Activated CD8-positive, alpha-beta memory T cell treated with anti-CD3 and anti-CD28 coated beads, Interleukin-2, amount 10 ng/mL, durations not matched to agents 7 days and 5 days (primary cell): ENCODE results near the gene JAM3. TPM values are rescaled to one million over a fixed set of nuclear protein-coding genes. Genes with fewer than 3 reads are reported as not detected.

Experiments used
- ATAC-seq: fragments of 150-1000 bp; cut with Tn5 transposase; one replicate; pipeline ENCODE4 v1.10.0; 2021; ENCODE audit warnings: moderate library complexity
- CTCF ChIA-PET: fragments of 350-600 bp; sonication (Branson Sonifier 250); formaldehyde crosslinking; loops from one replicate; lab custom pipeline; 2021; ENCODE audit warnings: antibody characterized with exemption; lab: Charles Lee
- DNase-seq: peaks from one replicate; pipeline ENCODE4 v3.0.0-alpha.2; 2020
- H3K27ac Mint-ChIP-seq: one replicate; pipeline ENCODE4 v1.8.0; 2021; ENCODE audit warnings: mild to moderate bottlenecking, mixed read lengths
- H3K27me3 Mint-ChIP-seq: one replicate; pipeline ENCODE4 v1.8.0; 2021; ENCODE audit warnings: mixed read lengths
- H3K36me3 Mint-ChIP-seq: one replicate; pipeline ENCODE4 v1.8.0; 2021; ENCODE audit warnings: mild to moderate bottlenecking, mixed read lengths
- H3K4me1 Mint-ChIP-seq: one replicate; pipeline ENCODE4 v1.8.0; 2021; ENCODE audit warnings: mixed read lengths
- H3K4me3 Mint-ChIP-seq: one replicate; pipeline ENCODE4 v1.8.0; 2021; ENCODE audit warnings: mild to moderate bottlenecking, moderate library complexity, mixed read lengths
- H3K9me3 Mint-ChIP-seq: one replicate; pipeline ENCODE4 v1.8.0; 2022; ENCODE audit warnings: low read depth, mixed read lengths
- total RNA-seq, 2 experiments: library from RNA; stranded (reverse); gene quantifications; one replicate each; pipeline ENCODE4 v1.2.3, GENCODE V29; 2021

The JAM3 gene
- total RNA-seq, 2 experiments from 2014 or later, result 3.2 to 4.4 TPM

- DNase-seq, result no peak
- Mint-ChIP-seq H3K9me3 (no peaks in the 10 kb centered on the region), H3K36me3 (peaks cover 3% of the 10 kb centered on the region), H3K27ac (no peak overlapping the region), H3K4me1 (peaks cover 16% of the 10 kb centered on the region), H3K4me3 (no peak overlapping the region), H3K27me3 (peaks cover 34% of the 10 kb centered on the region)
- CTCF ChIA-PET, result interaction anchor here (1.2 to 2.2 kb wide), 2 partner anchors 45 to 86 kb away, joined by 3 to 8 read pairs; no protein-coding TSS in a partner anchor
- ATAC-seq, result no peak
These were observed 15.6 kb upstream of the JAM3 start for GRCh38 chr11:134052988-134053945.

DNA sequence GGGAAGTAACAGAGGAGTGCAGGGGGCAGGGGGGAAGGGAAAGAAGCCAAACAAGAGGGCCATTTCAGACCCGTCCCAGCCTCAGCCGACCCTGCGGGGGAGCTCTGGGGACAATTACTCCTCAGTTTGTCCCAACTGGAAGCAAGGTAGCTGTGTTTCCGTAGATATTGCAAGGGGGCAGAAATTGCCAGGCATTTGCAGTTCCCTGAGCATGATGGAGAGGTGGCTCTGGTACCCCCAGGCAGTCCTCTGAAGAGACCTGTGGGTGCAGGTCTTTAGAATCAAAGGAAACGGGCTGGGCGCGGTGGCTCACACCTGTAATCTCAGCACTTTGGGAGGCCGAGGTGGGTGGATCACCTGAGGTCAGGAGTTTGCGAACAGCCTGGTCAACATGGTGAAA lies 13.8 kb upstream of the JAM3 start:
- CTCF ChIA-PET, result interaction anchor here (0.6 to 2.2 kb wide), 3 partner anchors 14 to 180 kb away, joined by 3 to 8 read pairs (median 4); partner anchors contain the start of gene JAM3

GRCh38 chr11:134060316-134060715 lies 8.6 kb upstream of the JAM3 start:
- peaks cover 3% of the 10 kb centered on the region for H3K36me3 Mint-ChIP-seq
- CTCF ChIA-PET, result interaction anchor here (0.8 to 3.0 kb wide), 5 partner anchors 9 to 82 kb away, joined by 3 to 17 read pairs (median 8); partner anchors contain the start of gene JAM3
- ATAC-seq (no peak), DNase-seq (peak; percentile 12)
- no peaks in the 10 kb centered on the region for H3K9me3 Mint-ChIP-seq
- no peak overlapping the region for H3K27ac Mint-ChIP-seq
- H3K4me1 Mint-ChIP-seq, result peaks cover 29% of the 10 kb centered on the region
- peaks cover 67% of the 10 kb centered on the region for H3K27me3 Mint-ChIP-seq
- no peak overlapping the region for H3K4me3 Mint-ChIP-seq

More for the DNA sequence above, 13.8 kb upstream of the JAM3 start:
- DNase-seq, result no peak
- no peaks in the 10 kb centered on the region for H3K9me3 Mint-ChIP-seq
- peaks cover 28% of the 10 kb centered on the region for H3K4me1 Mint-ChIP-seq
- H3K4me3 Mint-ChIP-seq, result no peak overlapping the region
- H3K27me3 Mint-ChIP-seq, result peaks cover 37% of the 10 kb centered on the region
- peaks cover 3% of the 10 kb centered on the region for H3K36me3 Mint-ChIP-seq
- no peak overlapping the region for H3K27ac Mint-ChIP-seq
- no peak for ATAC-seq

DNA sequence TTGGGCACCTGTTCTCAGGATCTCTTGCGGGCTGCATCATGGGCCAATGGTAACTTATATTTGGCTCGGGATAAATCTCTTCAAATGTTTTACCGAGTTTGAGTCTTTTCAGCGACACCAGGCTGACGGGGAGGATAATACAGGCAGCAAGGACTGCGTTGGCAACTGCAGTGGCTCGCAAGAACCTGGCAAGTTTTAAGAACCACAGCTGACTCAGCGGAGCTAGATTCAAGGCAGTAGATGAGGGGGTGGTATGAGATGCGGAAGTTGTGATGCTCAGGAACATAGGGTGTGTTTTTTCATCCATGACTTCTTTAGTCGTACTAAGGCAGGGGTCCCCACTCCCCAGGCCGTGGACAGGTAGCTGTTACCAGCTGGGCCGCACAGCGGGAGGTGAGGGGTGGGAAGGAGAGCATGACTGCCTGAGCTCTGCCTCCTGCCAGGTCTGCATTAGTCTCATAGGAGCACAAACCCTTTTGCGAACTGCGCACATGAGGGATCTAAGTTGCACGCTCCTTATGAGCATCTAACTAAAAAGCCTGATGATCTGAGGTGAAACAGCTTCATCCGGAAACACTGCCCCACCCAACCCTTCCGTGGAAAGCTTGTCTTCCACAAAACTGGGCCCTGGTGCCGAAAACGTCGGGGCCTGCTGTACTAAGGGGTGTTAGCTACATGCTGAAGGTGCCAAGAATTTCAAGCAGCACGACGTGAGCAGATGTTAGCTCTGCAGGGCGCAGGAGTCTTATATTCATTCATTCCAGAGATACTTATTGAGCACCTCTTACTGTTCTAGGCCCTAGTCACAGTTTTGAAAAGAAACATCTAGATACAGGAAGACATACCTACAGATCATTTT lies 6.4 kb upstream of the JAM3 start:
- no peak overlapping the region for H3K27ac Mint-ChIP-seq
- peaks cover 3% of the 10 kb centered on the region for H3K36me3 Mint-ChIP-seq
- H3K4me1 Mint-ChIP-seq, result peaks cover 27% of the 10 kb centered on the region
- CTCF ChIA-PET, result interaction anchor here (1.1 to 2.5 kb wide), 6 partner anchors 7 to 166 kb away, joined by 3 to 12 read pairs (median 3); partner anchors contain the start of gene JAM3
- no peaks in the 10 kb centered on the region for H3K9me3 Mint-ChIP-seq
- peaks cover 72% of the 10 kb centered on the region for H3K27me3 Mint-ChIP-seq
- H3K4me3 Mint-ChIP-seq, result no peak overlapping the region
- no peak for ATAC-seq
- DNase-seq, result peak; percentile 27

DNA sequence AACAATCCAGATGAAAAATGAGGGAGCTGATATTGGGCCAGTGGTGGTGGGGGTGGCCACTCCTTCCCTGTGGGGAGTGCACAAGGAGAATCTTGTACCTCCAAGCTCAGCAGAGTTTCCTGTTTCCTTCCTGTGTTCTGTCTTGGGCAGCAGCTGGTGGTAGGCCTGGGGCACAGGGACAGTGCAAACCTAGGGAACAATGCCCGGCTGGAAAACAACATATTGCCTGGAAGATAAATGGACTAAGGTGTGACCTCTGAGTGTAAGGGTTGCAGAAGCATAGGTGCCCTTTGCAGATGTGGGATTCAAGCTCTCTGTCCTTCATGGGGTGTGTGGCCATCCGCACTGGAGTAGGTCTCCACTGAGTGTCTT lies 5.8 kb upstream of the JAM3 start:
- DNase-seq (peak; percentile 16), ATAC-seq (no peak)
- CTCF ChIA-PET, result interaction anchor here (1.2 to 2.5 kb wide), 4 partner anchors 12 to 166 kb away, joined by 3 to 12 read pairs (median 3); no protein-coding TSS in a partner anchor
- Mint-ChIP-seq H3K27ac (no peak overlapping the region), H3K27me3 (peaks cover 70% of the 10 kb centered on the region), H3K9me3 (no peaks in the 10 kb centered on the region), H3K36me3 (peaks cover under 1% of the 10 kb centered on the region), H3K4me1 (peaks cover 20% of the 10 kb centered on the region), H3K4me3 (no peak overlapping the region)

DNA sequence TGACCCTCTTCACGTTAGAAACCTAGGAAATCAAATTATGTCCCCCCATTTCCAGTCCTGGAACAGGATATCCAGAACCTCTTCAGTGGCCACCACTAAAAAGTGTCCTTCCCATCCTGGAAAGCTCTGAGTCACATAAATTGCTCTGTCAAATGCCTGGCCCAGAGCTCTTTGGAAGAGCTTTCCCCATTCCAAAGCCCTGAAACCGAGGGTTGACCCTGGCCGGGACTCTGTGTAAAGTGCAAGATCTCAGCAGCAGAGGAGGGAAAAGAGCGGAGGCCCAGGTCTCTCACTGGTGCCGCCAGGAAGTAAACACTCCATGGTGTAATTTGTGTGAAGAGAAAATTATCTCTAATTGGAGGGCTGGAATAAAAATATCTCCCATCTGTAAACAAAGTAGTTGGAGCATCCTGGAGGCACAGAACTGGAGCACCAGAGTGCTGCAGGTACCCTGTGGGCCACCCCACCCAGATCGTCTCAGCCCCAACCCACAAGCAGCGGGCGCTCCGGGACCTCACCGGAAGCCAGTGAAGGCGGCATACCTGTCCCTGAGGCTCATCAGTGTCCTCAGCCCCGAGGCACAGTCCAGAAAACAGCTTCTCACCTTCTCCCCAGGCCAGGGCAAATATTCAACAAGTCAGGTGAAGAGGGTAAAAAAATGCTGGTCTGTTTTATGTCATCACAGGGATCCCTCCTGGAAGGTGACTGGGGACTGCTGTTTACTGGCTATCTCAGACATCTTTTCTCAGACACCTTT lies 4.7 kb upstream of the JAM3 start:
- DNase-seq (no peak), ATAC-seq (no peak)
- Mint-ChIP-seq H3K36me3 (peaks cover 2% of the 10 kb centered on the region), H3K27me3 (peaks cover 70% of the 10 kb centered on the region), H3K27ac (no peak overlapping the region), H3K9me3 (no peaks in the 10 kb centered on the region), H3K4me1 (peaks cover 17% of the 10 kb centered on the region), H3K4me3 (no peak overlapping the region)
- CTCF ChIA-PET, result no interaction called here

DNA sequence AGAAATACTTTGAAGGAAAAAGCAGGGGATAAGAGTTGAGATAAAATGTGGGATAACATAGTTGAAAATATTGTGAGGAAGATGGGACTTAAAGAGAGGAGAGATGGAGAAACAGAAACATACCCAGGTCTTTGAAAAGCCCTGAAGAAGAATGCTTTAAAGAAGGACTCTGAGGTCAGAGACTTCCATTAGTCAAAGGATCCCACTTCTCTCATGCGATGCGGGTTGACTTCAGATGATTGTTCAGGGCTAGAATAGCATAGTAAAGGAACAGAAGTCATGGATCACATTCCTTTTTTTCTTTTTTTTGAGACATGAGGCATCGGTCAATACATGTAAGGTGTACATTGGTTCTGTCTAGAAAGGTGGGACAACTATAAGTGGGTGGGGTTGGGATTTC lies 3.5 kb upstream of the JAM3 start:
- H3K4me1 Mint-ChIP-seq, result peaks cover 20% of the 10 kb centered on the region
- no peak overlapping the region for H3K27ac Mint-ChIP-seq
- CTCF ChIA-PET, result interaction anchor here (4.4 kb wide), 1 partner anchor 15 kb away, joined by 26 read pairs; no protein-coding TSS in a partner anchor
- H3K27me3 Mint-ChIP-seq, result peaks cover 66% of the 10 kb centered on the region
- DNase-seq (no peak), ATAC-seq (no peak)
- no peak overlapping the region for H3K4me3 Mint-ChIP-seq
- no peaks in the 10 kb centered on the region for H3K9me3 Mint-ChIP-seq
- H3K36me3 Mint-ChIP-seq, result peaks cover 2% of the 10 kb centered on the region

GRCh38 chr11:134066943-134067885 lies 1.7 kb upstream of the JAM3 start:
- ATAC-seq, result no peak
- no peaks in the 10 kb centered on the region for H3K9me3 Mint-ChIP-seq
- peaks cover 2% of the 10 kb centered on the region for H3K36me3 Mint-ChIP-seq
- no peak overlapping the region for H3K4me3 Mint-ChIP-seq
- H3K4me1 Mint-ChIP-seq, result peaks cover 24% of the 10 kb centered on the region
- no peak overlapping the region for H3K27ac Mint-ChIP-seq
- DNase-seq, result no peak
- H3K27me3 Mint-ChIP-seq, result peaks cover 64% of the 10 kb centered on the region
- CTCF ChIA-PET, result interaction anchor here (1.1 to 4.4 kb wide), 2 partner anchors 10 to 17 kb away, joined by 3 to 26 read pairs; no protein-coding TSS in a partner anchor

DNA sequence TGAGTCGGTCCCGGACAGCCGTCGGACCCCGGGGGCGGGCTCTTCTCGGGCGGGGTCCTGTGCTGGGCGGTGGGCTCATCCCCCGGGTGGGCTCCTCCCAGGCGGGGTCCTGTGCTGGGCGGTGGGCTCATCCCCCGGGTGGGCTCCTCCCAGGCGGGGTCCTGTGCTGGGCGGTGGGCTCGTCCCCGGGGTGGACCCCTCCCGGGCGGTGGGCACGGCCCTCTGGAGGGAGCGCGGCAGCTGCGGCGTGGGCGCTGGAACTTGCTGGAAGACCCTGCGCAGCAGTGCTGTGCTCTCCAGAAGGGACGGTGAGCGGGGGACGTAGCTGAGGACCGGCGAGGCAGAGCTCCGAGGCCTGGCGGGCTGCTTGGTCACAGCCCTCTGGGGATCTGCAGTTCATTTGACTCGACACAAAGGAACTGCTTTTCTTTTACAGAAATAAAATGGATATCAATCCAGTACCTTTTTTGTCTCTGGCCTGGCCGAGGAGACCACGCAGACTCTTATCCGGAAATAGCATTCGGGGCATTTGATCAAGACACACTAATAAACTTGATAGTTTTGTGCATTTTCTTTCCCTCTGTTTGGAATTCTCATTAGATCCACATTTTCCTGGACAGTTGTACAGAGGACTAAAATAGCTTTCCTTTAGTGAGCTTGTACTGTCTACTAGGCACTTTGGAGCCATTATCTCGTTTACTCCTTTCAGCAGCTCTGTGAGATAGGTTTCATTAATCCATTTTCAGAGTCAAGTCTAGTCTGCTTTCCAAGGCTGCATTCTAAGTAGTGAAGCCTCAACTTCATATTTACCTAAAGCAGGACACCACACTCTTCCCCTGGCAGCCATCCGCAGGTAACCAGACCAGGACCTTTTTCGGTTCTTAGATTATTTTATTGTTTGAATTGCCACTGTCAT lies 812 bp downstream of the JAM3 start:
- no peak for DNase-seq
- Mint-ChIP-seq H3K4me1 (peaks cover 18% of the 10 kb centered on the region), H3K27ac (no peak overlapping the region), H3K9me3 (no peaks in the 10 kb centered on the region), H3K27me3 (peaks cover 69% of the 10 kb centered on the region), H3K4me3 (peak overlapping the region; percentile 56), H3K36me3 (peaks cover 2% of the 10 kb centered on the region)
- ATAC-seq, result no peak
- CTCF ChIA-PET, result interaction anchor here (0.7 to 4.4 kb wide), 7 partner anchors 9 to 121 kb away, joined by 3 to 26 read pairs (median 3); no protein-coding TSS in a partner anchor

DNA sequence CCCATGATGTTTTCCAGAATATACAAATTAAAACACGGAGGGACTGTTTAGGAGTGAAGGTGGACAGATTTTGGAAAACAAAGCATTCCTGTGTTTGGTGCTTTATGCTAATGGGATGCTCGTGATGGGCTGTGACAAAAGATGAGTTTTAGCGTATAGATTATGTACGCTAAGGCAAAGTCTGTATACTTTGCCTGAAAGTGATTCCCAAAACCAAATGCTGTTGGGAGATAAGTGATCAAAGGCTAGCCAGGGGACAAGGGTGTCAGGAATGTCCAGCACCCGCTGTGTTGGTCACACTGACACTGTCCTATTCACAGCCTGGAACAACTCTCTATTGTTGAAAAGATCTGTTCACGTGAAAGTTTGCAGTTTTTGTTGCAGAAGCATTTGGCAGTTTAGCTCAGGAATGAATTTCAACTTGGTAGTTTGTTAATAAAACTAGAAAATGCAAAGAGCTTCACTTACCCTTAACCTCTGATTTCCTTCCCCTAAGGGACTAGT lies 1.5 kb downstream of the JAM3 start:
- H3K4me3 Mint-ChIP-seq, result peak overlapping the region; percentile 2
- CTCF ChIA-PET, result interaction anchor here (1.4 to 2.4 kb wide), 2 partner anchors 9 to 11 kb away, joined by 4 to 9 read pairs; no protein-coding TSS in a partner anchor
- peaks cover 18% of the 10 kb centered on the region for H3K4me1 Mint-ChIP-seq
- ATAC-seq, result no peak
- H3K27me3 Mint-ChIP-seq, result peaks cover 69% of the 10 kb centered on the region
- no peak overlapping the region for H3K27ac Mint-ChIP-seq
- peaks cover 2% of the 10 kb centered on the region for H3K36me3 Mint-ChIP-seq
- no peaks in the 10 kb centered on the region for H3K9me3 Mint-ChIP-seq
- no peak for DNase-seq
